ENCODE results near the gene VAT1L. TPM values are rescaled to one million over a fixed set of nuclear protein-coding genes. Genes with fewer than 3 reads are reported as not detected.

VAT1L gene
- total and polyA plus RNA-seq, 2 donors (not counting 1 experiment from before 2014, with no cell fraction given), result not detected

- H3K4me2 ChIP-seq (replicated peaks; ENCODE audit: low read depth, low read length, poor library complexity, severe bottlenecking), result no peak overlapping the region
- no peak overlapping the region for H3K4me3 ChIP-seq (ENCODE audit: control extremely low read depth in 1 of 5, extremely low read depth in 1 of 5, insufficient read depth in 1 of 5, low read depth in 2 of 5, low read length in 4 of 5)
- intact Hi-C loops (cut with micrococcal nuclease), result no loop called here
- CTCF ChIA-PET, result no interaction called here
- no peaks in the 10 kb centered on the region for H3K4me1 Mint-ChIP-seq
- no peaks in the 10 kb centered on the region for H3K36me3 ChIP-seq (replicated peaks in 1 of 2; ENCODE audit: control extremely low read depth in 1 of 2, control insufficient read depth in 1 of 2, extremely low read depth in 1 of 2, insufficient read depth in 2 of 2, low read length in 1 of 2)
- H3K27me3 Mint-ChIP-seq, result peaks cover 12% of the 10 kb centered on the region
- peaks cover 0 to under 1% (median 0%) of the 10 kb centered on the region in 4 experiments for H3K27me3 ChIP-seq (replicated peaks in 1 of 4; ENCODE audit: control extremely low read depth in 1 of 4, control insufficient read depth in 3 of 4, insufficient read depth in 4 of 4, low read length in 3 of 4)
- H3K9ac ChIP-seq (ENCODE audit: low read length), result no peak overlapping the region
- no peaks in the 10 kb centered on the region for H3K4me1 ChIP-seq (ENCODE audit: control insufficient read depth in 2 of 2, insufficient read depth in 2 of 2, low read length in 2 of 2)
- whole genome bisulfite sequencing (ENCODE audit: insufficient coverage), result 98% methylated on average over 8 of the region's 8 CpGs
- no peak for DNase-seq
- TF ChIP-seq CTCF (IDR thresholded peaks at IDR 0.05) (no peak), EZH2 (IDR thresholded peaks at IDR 0.05; ENCODE audit: borderline replicate concordance, insufficient read depth, low read depth, low read length, poor library complexity, severe bottlenecking) (no peak)
- no peak overlapping the region for H2AFZ ChIP-seq (ENCODE audit: insufficient read depth, low read depth, low read length, poor library complexity, severe bottlenecking)
- no peaks in the 10 kb centered on the region for H3K79me2 ChIP-seq (ENCODE audit: control insufficient read depth, insufficient read depth, low read length)
- H3K9me3 ChIP-seq (ENCODE audit: control extremely low read depth in 1 of 3, control insufficient read depth in 2 of 3, insufficient read depth in 1 of 3, low read length in 2 of 3), result no peaks in the 10 kb centered on the region
- ATAC-seq (ENCODE audit: low read depth), result no peak
- H3K27ac Mint-ChIP-seq, result no peak overlapping the region
- no peaks in the 10 kb centered on the region for H4K20me1 ChIP-seq (ENCODE audit: control insufficient read depth, insufficient read depth, low read length, poor library complexity, severe bottlenecking)
- POLR2A ChIA-PET, result no interaction called here
- H3K9me3 Mint-ChIP-seq (ENCODE audit: insufficient read depth), result no peaks in the 10 kb centered on the region
- H3K27ac ChIP-seq (ENCODE audit: low read length in 2 of 2), result no peak overlapping the region
- no peak overlapping the region for H3K4me3 Mint-ChIP-seq
Measured at GRCh38 chr16:77801817-77802216, 13.5 kb downstream of the VAT1L start.

GRCh38 chr16:77805398-77805797, 17.0 kb downstream of the VAT1L start:
- H3K4me1 Mint-ChIP-seq, result no peaks in the 10 kb centered on the region
- TF ChIP-seq CTCF (IDR thresholded peaks at IDR 0.05), result no peak
- TF ChIP-seq EZH2 (IDR thresholded peaks at IDR 0.05; ENCODE audit: borderline replicate concordance, insufficient read depth, low read depth, low read length, poor library complexity, severe bottlenecking), result no peak
- Histone ChIP-seq H3K9me3 (ENCODE audit: control extremely low read depth in 1 of 3, control insufficient read depth in 2 of 3, insufficient read depth in 1 of 3, low read length in 2 of 3) (peaks cover 0 to 3% (median 2%) of the 10 kb centered on the region in 3 donors), H3K79me2 (ENCODE audit: control insufficient read depth, insufficient read depth, low read length) (no peaks in the 10 kb centered on the region), H3K4me3 (ENCODE audit: control extremely low read depth in 1 of 5, extremely low read depth in 1 of 5, insufficient read depth in 1 of 5, low read depth in 2 of 5, low read length in 4 of 5) (no peak overlapping the region), H3K9ac (ENCODE audit: low read length) (no peak overlapping the region), H4K20me1 (ENCODE audit: control insufficient read depth, insufficient read depth, low read length, poor library complexity, severe bottlenecking) (no peaks in the 10 kb centered on the region), H3K27ac (ENCODE audit: low read length in 2 of 2) (no peak overlapping the region), H3K36me3 (replicated peaks in 1 of 2; ENCODE audit: control extremely low read depth in 1 of 2, control insufficient read depth in 1 of 2, extremely low read depth in 1 of 2, insufficient read depth in 2 of 2, low read length in 1 of 2) (no peaks in the 10 kb centered on the region), H3K4me2 (replicated peaks; ENCODE audit: low read depth, low read length, poor library complexity, severe bottlenecking) (no peak overlapping the region), H2AFZ (ENCODE audit: insufficient read depth, low read depth, low read length, poor library complexity, severe bottlenecking) (no peak overlapping the region), H3K4me1 (ENCODE audit: control insufficient read depth in 2 of 2, insufficient read depth in 2 of 2, low read length in 2 of 2) (no peaks in the 10 kb centered on the region), H3K27me3 (replicated peaks in 1 of 4; ENCODE audit: control extremely low read depth in 1 of 4, control insufficient read depth in 3 of 4, insufficient read depth in 4 of 4, low read length in 3 of 4) (no peaks in the 10 kb centered on the region)
- H3K9me3 Mint-ChIP-seq (ENCODE audit: insufficient read depth), result no peaks in the 10 kb centered on the region
- ChIA-PET POLR2A (no interaction called here), CTCF (no interaction called here)
- DNase-seq (no peak), ATAC-seq (ENCODE audit: low read depth) (no peak)
- no peak overlapping the region for H3K27ac Mint-ChIP-seq
- intact Hi-C loops (cut with micrococcal nuclease), result no loop called here
- WGBS (ENCODE audit: insufficient coverage), result 67% methylated on average over 1 of the region's 10 CpGs
- H3K4me3 Mint-ChIP-seq, result no peak overlapping the region
- no peaks in the 10 kb centered on the region for H3K27me3 Mint-ChIP-seq

Data from B cell (primary cell).